Sigmoid colon (tissue), 7 donors: ENCODE results near the gene FCN1. TPM values are rescaled to one million over a fixed set of nuclear protein-coding genes. Genes with fewer than 3 reads are reported as not detected.

Source experiments
- DNase-seq: peaks from one replicate; pipeline ENCODE4 v3.0.0-alpha.2; 2019
- H3K27ac ChIP-seq, 4 donors: fragments of 200-600 bp; sonication (generic); one replicate each; pipeline ENCODE4 v1.5.1; 2016 to 2019; ENCODE audit warnings: mild to moderate bottlenecking in 1 of 4
- H3K27me3 ChIP-seq, 3 donors: fragments of 200-600 bp; sonication (generic); one replicate each; pipeline ENCODE4 v1.5.1; 2019; ENCODE audit warnings: mild to moderate bottlenecking in 1 of 3
- H3K36me3 ChIP-seq, 4 donors: fragments of 200-600 bp; sonication (generic); one replicate each; pipeline ENCODE4 v1.5.1; 2016 to 2019
- H3K4me1 ChIP-seq, 4 donors: fragments of 200-600 bp; sonication (generic); one replicate each; pipeline ENCODE4 v1.5.1; 2017 to 2019
- H3K4me3 ChIP-seq, 4 donors: fragments of 200-600 bp; sonication (generic); one replicate each; pipeline ENCODE4 v1.5.1; 2017 to 2019; ENCODE audit warnings: mild to moderate bottlenecking in 2 of 4, moderate library complexity in 1 of 4
- H3K9me3 ChIP-seq, 4 donors: fragments of 200-600 bp in 3 of 4; sonication (generic) in 3 of 4; one replicate each; pipeline versions ENCODE4 v1.5.1 to v1.6.1; 2013 to 2019
- EP300 ChIP-seq, 4 donors: sonication (generic); formaldehyde crosslinking; IDR thresholded peaks; one replicate each; pipeline ENCODE4 v1.6.1; 2017; ENCODE audit warnings: antibody characterized with exemption in 4 of 4
- POLR2A ChIP-seq, 2 donors: fragments of 450-650 bp; IDR thresholded peaks; one replicate each; pipeline ENCODE4 v1.6.1; 2016; ENCODE audit warnings: antibody characterized with exemption in 2 of 2, mild to moderate bottlenecking in 2 of 2, moderate library complexity in 2 of 2
- POLR2AphosphoS5 ChIP-seq, 4 donors: sonication (generic); formaldehyde crosslinking; IDR thresholded peaks; one replicate each; pipeline ENCODE4 v1.6.1; 2017; ENCODE audit warnings: antibody characterized with exemption in 4 of 4
- WGBS, 2 donors: extraction: QIAGEN DNeasy Blood & Tissue Kit; methylation state at CpG; one replicate each; pipeline ENCODE4 v1.1.7; 2013; 5-methylcytosine and 5-hydroxymethylcytosine counted together
- intact Hi-C: fragments of 100-400 bp; cut with DNase I; formaldehyde crosslinking; loops from one replicate; pipeline ENCODE4 v1.15.1; 2023
- polyA plus RNA-seq, 3 donors: library from polyadenylated mRNA; stranded (reverse); fragments of 200-250 nt; gene quantifications; one replicate each; pipeline ENCODE4 v1.2.3, GENCODE V29; 2013
- total RNA-seq, 4 donors: library from RNA; depleted of rRNA; stranded (reverse); fragments of >200 nt; gene quantifications; one replicate each; pipeline ENCODE4 v1.1.0, GENCODE V29; 2016
- TF ChIP-seq, protein P1 (sequence below), 4 experiments: fragments of 450-650 bp in 3 of 4; fragments of 200-600 bp in 1 of 4; IDR thresholded peaks; one replicate each; pipeline ENCODE4 v1.5.1; 2016 to 2019; ENCODE audit warnings: antibody characterized with exemption in 4 of 4, mild to moderate bottlenecking in 3 of 4, moderate library complexity in 2 of 4
- donor health status: healthy with polysubstance abuse.
- donor health status: Bipolar disorder and iron deficiency.
- donor health status: healthy.

FCN1 gene
- total and polyA plus RNA-seq, 7 donors = 0.69 to 6.9 (median 1.4) TPM

DNA sequence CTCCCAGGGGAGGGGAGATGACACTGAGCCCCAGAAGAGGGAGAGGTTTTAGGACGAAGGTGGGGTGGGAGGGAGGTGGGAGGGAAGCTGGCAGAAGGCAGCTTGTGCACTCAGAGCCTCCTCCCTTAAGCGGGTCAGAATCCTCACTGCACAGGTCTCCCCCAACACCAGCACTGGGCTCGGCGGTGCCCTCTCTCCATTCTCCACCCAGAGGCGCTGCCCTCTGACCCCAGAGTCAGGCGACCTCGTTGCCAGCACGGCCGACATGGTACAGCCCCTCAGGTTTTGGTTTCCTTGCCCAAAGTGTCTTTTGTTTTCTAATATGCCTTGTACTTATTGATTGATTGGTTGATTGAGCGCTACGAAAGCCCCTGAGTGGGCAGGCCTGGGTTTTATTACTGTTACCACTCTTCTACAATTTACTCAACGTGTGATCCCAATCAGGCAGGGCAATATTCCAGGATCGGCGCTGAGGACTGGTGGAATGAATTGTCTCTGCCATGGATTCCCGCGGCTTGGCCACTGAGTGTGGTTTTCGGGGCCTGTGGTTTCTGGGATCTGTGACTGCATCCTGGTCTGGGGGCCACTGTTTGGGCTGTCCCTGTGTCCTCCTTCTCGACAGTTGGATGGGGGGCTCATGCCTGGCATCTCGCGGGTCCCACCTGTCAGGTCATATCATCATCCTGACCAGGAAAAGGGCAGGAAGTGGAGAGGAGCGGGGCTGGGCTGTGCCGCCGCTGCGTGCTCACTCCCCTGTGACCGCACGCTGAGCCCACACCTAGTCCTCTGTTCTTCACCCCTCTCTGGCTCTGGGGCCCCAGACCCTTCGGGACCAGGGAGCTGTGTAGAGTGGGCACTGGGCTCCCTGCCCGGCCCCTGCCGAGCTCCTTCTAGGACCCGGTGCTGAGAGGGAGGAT lies 46.7 kb downstream of the FCN1 start:
- no peak for DNase-seq
- intact Hi-C loops = no loop called here
- WGBS, 2 donors = 75 to 76% methylated on average over 30 of the region's 30 CpGs
- Histone ChIP-seq H3K27ac (peak overlapping the region in 3 of 4 donors; percentile 17 to 61 (median 43)), H3K4me1 (no peaks in the 10 kb centered on the region), H3K9me3 (no peaks in the 10 kb centered on the region), H3K4me3 (no peak overlapping the region), H3K36me3 (no peaks in the 10 kb centered on the region), H3K27me3 (peaks cover 0 to 18% (median 0%) of the 10 kb centered on the region in 3 donors)
- TF ChIP-seq, protein P1, sequence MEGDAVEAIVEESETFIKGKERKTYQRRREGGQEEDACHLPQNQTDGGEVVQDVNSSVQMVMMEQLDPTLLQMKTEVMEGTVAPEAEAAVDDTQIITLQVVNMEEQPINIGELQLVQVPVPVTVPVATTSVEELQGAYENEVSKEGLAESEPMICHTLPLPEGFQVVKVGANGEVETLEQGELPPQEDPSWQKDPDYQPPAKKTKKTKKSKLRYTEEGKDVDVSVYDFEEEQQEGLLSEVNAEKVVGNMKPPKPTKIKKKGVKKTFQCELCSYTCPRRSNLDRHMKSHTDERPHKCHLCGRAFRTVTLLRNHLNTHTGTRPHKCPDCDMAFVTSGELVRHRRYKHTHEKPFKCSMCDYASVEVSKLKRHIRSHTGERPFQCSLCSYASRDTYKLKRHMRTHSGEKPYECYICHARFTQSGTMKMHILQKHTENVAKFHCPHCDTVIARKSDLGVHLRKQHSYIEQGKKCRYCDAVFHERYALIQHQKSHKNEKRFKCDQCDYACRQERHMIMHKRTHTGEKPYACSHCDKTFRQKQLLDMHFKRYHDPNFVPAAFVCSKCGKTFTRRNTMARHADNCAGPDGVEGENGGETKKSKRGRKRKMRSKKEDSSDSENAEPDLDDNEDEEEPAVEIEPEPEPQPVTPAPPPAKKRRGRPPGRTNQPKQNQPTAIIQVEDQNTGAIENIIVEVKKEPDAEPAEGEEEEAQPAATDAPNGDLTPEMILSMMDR (IDR thresholded peaks at IDR 0.05) = no peak
- TF ChIP-seq POLR2AphosphoS5 (IDR thresholded peaks at IDR 0.05) (no peak), EP300 (IDR thresholded peaks at IDR 0.05) (no peak), POLR2A (IDR thresholded peaks at IDR 0.05) (no peak)

DNA sequence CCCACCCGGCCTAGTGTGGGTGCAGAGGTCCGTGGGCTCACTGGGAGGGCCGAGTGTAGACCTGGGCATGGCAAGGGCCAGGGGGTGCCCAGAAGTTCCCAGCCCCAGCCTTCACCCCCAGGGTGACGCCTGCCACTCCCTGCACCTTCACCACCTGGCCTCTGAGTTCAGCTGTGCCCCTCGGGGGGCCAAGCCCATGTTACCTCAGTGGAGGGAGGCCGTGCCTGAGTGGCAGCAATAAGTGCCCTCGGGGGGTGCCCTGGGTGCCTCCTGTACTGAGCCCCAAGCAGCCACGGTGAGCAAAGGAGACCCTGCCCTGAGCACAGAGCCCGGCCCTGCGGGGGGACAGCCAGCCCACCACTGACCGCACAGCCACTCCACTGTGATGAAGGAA lies 47.4 kb downstream of the FCN1 start:
- no peaks in the 10 kb centered on the region for H3K9me3 ChIP-seq
- H3K27ac ChIP-seq = no peak overlapping the region
- no peak overlapping the region for H3K4me3 ChIP-seq
- no peak for DNase-seq
- TF ChIP-seq POLR2A (IDR thresholded peaks at IDR 0.05) = no peak
- no peak for TF ChIP-seq EP300 (IDR thresholded peaks at IDR 0.05)
- no peak for TF ChIP-seq POLR2AphosphoS5 (IDR thresholded peaks at IDR 0.05)
- TF ChIP-seq, protein P1 (IDR thresholded peaks at IDR 0.05) = no peak
- no peaks in the 10 kb centered on the region for H3K36me3 ChIP-seq
- WGBS, 2 donors = 74 to 86% methylated on average over 11 of the region's 11 CpGs
- H3K4me1 ChIP-seq = no peaks in the 10 kb centered on the region
- intact Hi-C loops = no loop called here
- peaks cover 0 to 18% (median 0%) of the 10 kb centered on the region in 3 donors for H3K27me3 ChIP-seq

DNA sequence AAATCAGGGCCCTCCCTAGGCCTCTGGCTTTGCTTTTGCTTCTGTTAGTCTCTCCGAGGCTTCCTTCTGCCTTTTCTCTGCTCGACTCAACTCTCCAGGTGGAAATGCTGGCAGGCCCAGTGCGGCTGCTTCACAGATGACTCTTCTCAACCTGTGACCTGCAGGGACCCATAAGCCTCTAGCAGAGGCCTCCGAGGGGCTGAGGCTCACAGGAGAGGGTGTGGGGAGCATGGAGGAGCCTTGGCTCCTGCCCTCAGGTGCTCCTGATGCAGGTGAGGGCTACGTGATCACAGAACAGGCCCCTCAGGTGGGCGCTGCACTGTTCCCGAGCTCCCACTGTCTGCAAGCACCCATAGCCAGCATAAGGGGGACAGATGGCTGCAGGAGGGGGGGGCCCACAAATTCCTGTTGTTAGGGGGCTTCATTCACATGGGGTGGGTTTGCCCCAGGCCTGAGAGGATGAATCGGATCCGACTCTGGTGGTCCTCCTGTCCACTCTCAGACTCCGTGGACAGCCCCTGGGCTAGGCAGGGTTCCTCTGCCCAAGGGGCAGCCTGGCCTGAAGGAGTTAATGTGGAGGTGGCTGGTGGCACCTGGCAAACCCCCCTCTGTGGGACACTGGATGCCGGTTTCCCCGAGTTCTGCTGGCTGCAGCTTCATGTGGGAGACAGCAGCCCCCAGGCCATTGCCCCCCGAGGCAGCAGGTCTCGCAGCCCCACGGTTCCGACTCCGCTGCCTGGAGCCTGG lies 48.0 kb downstream of the FCN1 start:
- Histone ChIP-seq H3K9me3 (no peaks in the 10 kb centered on the region), H3K4me3 (no peak overlapping the region), H3K27me3 (peaks cover 0 to 18% (median 3%) of the 10 kb centered on the region in 3 donors), H3K4me1 (peaks cover 0 to 2% (median 0%) of the 10 kb centered on the region in 4 donors), H3K27ac (no peak overlapping the region), H3K36me3 (no peaks in the 10 kb centered on the region)
- WGBS, 2 donors = 69 to 86% methylated on average over 17 of the region's 17 CpGs
- intact Hi-C loops = no loop called here
- TF ChIP-seq POLR2AphosphoS5 (IDR thresholded peaks at IDR 0.05) = no peak
- no peak for TF ChIP-seq POLR2A (IDR thresholded peaks at IDR 0.05)
- no peak for TF ChIP-seq EP300 (IDR thresholded peaks at IDR 0.05)
- TF ChIP-seq, protein P1 (IDR thresholded peaks at IDR 0.05) = no peak
- no peak for DNase-seq

DNA sequence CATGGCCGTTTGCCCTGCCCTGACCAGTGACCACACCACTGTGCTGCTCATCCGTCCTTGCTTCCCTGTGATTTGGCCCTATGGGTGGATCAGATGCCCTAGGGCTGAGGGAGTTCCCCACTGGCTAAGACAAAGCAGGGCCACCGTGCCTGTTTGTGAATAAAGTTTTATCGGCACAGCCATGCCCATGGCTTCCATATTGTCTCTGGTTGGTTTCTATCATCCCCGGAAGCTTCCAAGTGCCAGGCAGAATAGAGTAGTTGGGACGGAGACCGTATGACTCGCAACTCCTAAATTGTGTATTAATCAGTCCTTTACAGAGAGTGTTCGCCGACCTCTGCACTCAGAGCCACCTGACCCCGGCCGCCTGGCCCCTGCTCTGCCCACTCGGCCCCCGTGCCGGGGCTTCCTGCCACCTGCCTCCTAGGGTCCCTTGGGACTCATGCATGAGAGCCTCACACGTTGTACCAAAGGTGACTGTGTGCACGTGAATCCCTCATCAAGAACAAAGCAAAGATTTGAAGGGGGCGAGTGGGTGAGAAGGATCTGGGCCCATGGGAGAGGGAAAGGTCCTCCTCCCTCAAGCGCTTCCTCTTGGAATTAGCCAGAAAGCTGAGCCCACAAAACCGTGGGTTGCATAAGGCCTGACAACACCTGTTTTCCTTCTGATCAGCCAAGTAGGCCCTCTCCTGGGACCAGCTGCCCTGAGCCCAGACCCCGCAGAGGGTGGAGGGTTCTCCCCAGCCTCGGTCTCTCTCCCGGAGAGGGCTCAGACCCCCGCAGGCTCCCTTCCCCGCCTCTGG lies 48.8 kb downstream of the FCN1 start:
- Histone ChIP-seq H3K27ac (no peak overlapping the region), H3K9me3 (no peaks in the 10 kb centered on the region), H3K4me3 (no peak overlapping the region), H3K27me3 (peaks cover 0 to 18% (median 4%) of the 10 kb centered on the region in 3 donors), H3K36me3 (no peaks in the 10 kb centered on the region), H3K4me1 (peaks cover 0 to 10% (median 0%) of the 10 kb centered on the region in 4 donors)
- TF ChIP-seq, protein P1 (IDR thresholded peaks at IDR 0.05) = no peak
- TF ChIP-seq POLR2A (IDR thresholded peaks at IDR 0.05) (no peak), EP300 (IDR thresholded peaks at IDR 0.05) (no peak), POLR2AphosphoS5 (IDR thresholded peaks at IDR 0.05) (no peak)
- WGBS, 2 donors = 80 to 83% methylated on average over 25 of the region's 25 CpGs
- intact Hi-C loops = no loop called here
- DNase-seq = no peak
